Left ventricle myocardium inferior (tissue), 1 donor: ENCODE results near the gene ANKS1B. TPM values are rescaled to one million over a fixed set of nuclear protein-coding genes. Genes with fewer than 3 reads are reported as not detected.
"Not testable (repeated sequence)": the region's sequence is repeated elsewhere in the genome, so short reads cannot be mapped to it uniquely, and the experiment has no call there.

Experiments
- DNase-seq: peaks from one replicate; pipeline ENCODE4 v3.0.0-alpha.2; 2020
- H3K27ac ChIP-seq: fragments of 200-600 bp; replicated peaks from 2 replicates; pipeline ENCODE4 v1.8.0; 2021
- H3K27me3 ChIP-seq: fragments of 200-600 bp; 2 replicates; pipeline ENCODE4 v1.8.0; 2021; ENCODE audit warnings: low read depth
- H3K36me3 ChIP-seq: fragments of 200-600 bp; 2 replicates; pipeline ENCODE4 v1.8.0; 2021
- H3K4me1 ChIP-seq: fragments of 200-600 bp; 2 replicates; pipeline ENCODE4 v1.8.0; 2021
- H3K4me3 ChIP-seq: fragments of 200-600 bp; 2 replicates; pipeline ENCODE4 v1.8.0; 2021; ENCODE audit warnings: mild to moderate bottlenecking, moderate library complexity
- H3K9me3 ChIP-seq: fragments of 200-600 bp; replicated peaks from 2 replicates; pipeline ENCODE4 v1.8.0; 2021
- intact Hi-C: fragments of 100-400 bp; cut with micrococcal nuclease; formaldehyde crosslinking; loops from one replicate; pipeline ENCODE4 v1.11.0; 2022
- total RNA-seq: library from RNA; stranded (reverse); fragmentation: NEBNext Ultra II Directional; extraction: Animal tissue kit (Norgen Biotek cat#: 25700); gene quantifications from one replicate; pipeline ENCODE4 v1.2.1, GENCODE V29; 2021
- TF ChIP-seq, protein P1 (sequence below): fragments of 200-600 bp; IDR thresholded peaks from 2 replicates; pipeline ENCODE4 v1.8.0; 2021; ENCODE audit warnings: antibody characterized with exemption, mild to moderate bottlenecking, borderline replicate concordance
- donor health status: DM: no; HTN: yes; CAD: no; lungs with severe emphysema.

ANKS1B gene
- total RNA-seq, 1 donor from 2014 or later, result 1.6 TPM

DNA sequence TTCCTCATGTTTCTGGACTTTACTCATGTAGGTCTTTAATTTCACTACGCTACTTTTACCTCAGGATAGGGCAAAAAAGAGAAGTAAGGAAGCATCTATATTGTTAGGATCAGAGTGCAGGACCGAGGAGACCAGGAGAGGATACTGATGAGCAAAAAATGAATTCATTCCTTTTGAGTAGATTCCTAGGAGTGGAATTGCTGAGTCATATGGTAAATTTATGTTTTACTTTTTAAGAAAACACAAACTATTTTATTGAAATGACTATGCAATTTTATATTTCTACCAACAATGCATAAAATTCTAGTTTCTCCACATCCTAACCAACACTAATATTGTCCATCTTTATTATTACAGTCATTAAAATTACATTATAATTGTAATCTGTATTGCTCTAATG is 388.0 kb downstream of the ANKS1B start:
- no peaks in the 10 kb centered on the region for H3K36me3 ChIP-seq
- no peak overlapping the region for H3K27ac ChIP-seq
- no peaks in the 10 kb centered on the region for H3K4me1 ChIP-seq
- TF ChIP-seq, protein P1, sequence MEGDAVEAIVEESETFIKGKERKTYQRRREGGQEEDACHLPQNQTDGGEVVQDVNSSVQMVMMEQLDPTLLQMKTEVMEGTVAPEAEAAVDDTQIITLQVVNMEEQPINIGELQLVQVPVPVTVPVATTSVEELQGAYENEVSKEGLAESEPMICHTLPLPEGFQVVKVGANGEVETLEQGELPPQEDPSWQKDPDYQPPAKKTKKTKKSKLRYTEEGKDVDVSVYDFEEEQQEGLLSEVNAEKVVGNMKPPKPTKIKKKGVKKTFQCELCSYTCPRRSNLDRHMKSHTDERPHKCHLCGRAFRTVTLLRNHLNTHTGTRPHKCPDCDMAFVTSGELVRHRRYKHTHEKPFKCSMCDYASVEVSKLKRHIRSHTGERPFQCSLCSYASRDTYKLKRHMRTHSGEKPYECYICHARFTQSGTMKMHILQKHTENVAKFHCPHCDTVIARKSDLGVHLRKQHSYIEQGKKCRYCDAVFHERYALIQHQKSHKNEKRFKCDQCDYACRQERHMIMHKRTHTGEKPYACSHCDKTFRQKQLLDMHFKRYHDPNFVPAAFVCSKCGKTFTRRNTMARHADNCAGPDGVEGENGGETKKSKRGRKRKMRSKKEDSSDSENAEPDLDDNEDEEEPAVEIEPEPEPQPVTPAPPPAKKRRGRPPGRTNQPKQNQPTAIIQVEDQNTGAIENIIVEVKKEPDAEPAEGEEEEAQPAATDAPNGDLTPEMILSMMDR, result no peak
- no peak overlapping the region for H3K4me3 ChIP-seq
- DNase-seq, result no peak
- H3K9me3 ChIP-seq, result peaks cover 8% of the 10 kb centered on the region
- intact Hi-C loops, result no loop called here
- H3K27me3 ChIP-seq, result no peaks in the 10 kb centered on the region

DNA sequence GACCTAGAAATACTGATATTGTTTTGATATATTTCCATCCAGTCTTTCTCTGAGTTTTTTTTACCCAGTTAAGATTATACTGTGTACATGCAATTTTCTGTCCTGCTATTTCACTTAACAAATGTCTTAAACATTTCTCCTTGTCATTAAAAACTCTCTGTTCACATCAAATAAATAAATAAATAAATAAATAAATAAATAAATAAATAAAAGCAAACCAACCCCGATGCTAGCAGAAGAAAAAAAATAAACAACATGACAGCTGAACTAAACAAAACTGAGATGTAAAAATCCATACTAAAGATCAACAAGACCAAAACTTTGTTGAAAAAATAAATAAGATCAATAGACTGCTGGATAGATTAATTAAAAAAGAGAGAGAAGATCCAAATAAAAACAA is 407.6 kb downstream of the ANKS1B start:
- H3K9me3 ChIP-seq, result peaks cover 24% of the 10 kb centered on the region
- H3K27me3 ChIP-seq, intact Hi-C loops: not testable (repeated sequence)

DNA sequence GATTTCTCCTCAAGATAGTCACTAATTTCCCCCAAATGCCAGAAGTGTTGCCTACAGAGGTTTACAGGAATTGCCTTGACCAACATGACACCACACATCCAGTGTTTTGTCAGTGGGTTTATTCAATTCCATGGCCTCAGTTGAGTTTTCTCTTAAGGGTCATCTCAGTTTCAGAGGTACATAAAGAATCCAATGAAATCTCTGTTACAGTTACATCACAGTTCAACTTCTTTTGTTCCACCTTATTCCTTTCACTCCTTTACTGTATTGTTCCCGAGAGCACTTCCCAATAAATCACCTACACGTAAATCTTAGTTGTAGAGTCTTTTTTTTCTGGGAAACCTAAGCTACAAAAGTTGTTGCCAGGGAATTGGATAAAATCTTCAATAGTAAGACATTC is 410.8 kb downstream of the ANKS1B start:
- H3K36me3 ChIP-seq, result no peaks in the 10 kb centered on the region
- H3K4me3 ChIP-seq, result no peak overlapping the region
- no peak overlapping the region for H3K27ac ChIP-seq
- H3K27me3 ChIP-seq, result no peaks in the 10 kb centered on the region
- no peaks in the 10 kb centered on the region for H3K4me1 ChIP-seq
- H3K9me3 ChIP-seq, result peaks cover 18% of the 10 kb centered on the region
- intact Hi-C loops, result no loop called here
- TF ChIP-seq, protein P1, result no peak
- DNase-seq, result no peak

More for the DNA sequence above, 407.6 kb downstream of the ANKS1B start:
- not testable (repeated sequence) for H3K36me3 ChIP-seq, H3K4me3 ChIP-seq, H3K27ac ChIP-seq, H3K4me1 ChIP-seq, DNase-seq

DNA sequence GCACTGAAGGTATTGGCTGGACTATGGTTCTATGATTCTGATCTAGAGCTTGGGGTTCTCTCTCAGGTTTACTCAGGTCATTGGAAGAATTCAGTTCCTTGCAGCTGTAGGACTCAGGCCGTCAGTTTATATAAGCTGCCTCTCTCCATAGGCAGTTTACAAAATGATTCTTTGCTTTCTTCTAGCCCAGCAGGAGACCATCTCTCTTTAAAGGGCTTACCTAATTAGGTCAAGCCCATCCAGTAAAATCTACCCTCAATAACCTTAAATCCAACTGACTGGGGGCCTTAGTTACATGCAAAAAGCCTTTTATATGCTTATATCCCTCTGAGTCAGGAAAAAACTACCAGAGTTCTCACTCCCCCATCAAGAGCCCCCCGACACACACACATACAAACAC is 417.7 kb downstream of the ANKS1B start:
- Histone ChIP-seq H3K36me3 (no peaks in the 10 kb centered on the region), H3K4me1 (no peaks in the 10 kb centered on the region), H3K4me3 (no peak overlapping the region), H3K27ac (no peak overlapping the region), H3K27me3 (no peaks in the 10 kb centered on the region), H3K9me3 (peaks cover 30% of the 10 kb centered on the region)
- no peak for DNase-seq
- intact Hi-C loops, result no loop called here
- TF ChIP-seq, protein P1, result no peak

DNA sequence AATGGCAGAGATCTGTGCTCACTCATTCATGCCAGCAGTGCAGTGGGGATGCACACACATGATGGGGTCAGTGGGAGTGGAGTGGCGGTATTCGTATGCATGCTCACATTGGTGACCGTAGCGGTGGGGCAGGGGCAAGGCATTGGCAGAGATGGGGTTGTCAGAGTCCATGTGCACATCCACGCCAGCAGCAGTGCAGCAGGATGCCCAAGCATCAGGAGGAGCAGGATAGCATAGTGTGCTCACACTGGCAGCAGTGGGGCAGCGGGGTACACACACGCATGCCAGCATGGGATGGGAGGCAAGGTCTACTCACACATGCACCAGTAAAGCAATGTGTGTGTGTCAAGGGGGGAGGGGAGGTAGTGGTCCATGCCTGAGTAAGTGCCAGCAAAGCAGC is 426.6 kb downstream of the ANKS1B start:
- H3K27ac ChIP-seq, result no peak overlapping the region
- TF ChIP-seq, protein P1, result no peak
- no peaks in the 10 kb centered on the region for H3K9me3 ChIP-seq
- no peaks in the 10 kb centered on the region for H3K4me1 ChIP-seq
- H3K4me3 ChIP-seq, result no peak overlapping the region
- no peak for DNase-seq
- H3K36me3 ChIP-seq, result no peaks in the 10 kb centered on the region
- intact Hi-C loops, result no loop called here
- no peaks in the 10 kb centered on the region for H3K27me3 ChIP-seq

DNA sequence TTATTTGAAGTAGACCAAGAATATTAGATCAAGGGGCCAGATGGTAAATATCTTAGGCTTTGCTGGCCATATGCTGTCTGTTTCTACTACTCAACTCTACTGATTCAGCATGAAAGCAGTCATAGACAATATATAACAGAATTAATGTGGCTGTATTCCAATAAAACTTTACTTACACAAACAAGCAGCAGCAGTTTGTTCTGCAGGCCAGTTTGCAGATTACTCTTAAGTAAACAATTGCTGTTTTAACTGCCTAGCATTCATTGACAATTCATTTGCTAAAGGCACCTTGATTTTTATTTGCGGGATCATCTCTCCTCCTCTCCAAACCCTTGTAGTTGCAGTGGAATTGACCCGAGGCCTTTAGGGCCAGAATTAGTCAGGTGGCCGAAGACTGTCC is 431.3 kb downstream of the ANKS1B start:
- TF ChIP-seq, protein P1, result no peak
- intact Hi-C loops, result no loop called here
- H3K27ac ChIP-seq, result no peak overlapping the region

More for the DNA sequence above, 431.3 kb downstream of the ANKS1B start:
- H3K36me3 ChIP-seq, result no peaks in the 10 kb centered on the region
- no peak overlapping the region for H3K4me3 ChIP-seq
- DNase-seq, result no peak
- H3K27me3 ChIP-seq, result no peaks in the 10 kb centered on the region
- H3K4me1 ChIP-seq, result no peaks in the 10 kb centered on the region
- H3K9me3 ChIP-seq, result no peaks in the 10 kb centered on the region
